BLaER1 (cell line): Measurements from ENCODE around the gene IL19.

Source experiments
- H3K27ac ChIP-seq: shearing (Covaris generic); formaldehyde crosslinking; 2 replicates; pipeline ENCODE4 v1.8.1; 2022
- H3K27me3 ChIP-seq: shearing (Covaris generic); formaldehyde crosslinking; 2 replicates; pipeline ENCODE4 v1.8.1; 2022
- H3K36me3 ChIP-seq: shearing (Covaris generic); formaldehyde crosslinking; 2 replicates; pipeline ENCODE4 v1.8.1; 2022
- H3K4me1 ChIP-seq: shearing (Covaris generic); formaldehyde crosslinking; 2 replicates; pipeline ENCODE4 v1.8.1; 2022
- H3K4me2 ChIP-seq: shearing (Covaris generic); formaldehyde crosslinking; 2 replicates; pipeline ENCODE4 v1.8.1; 2022
- H3K4me3 ChIP-seq: shearing (Covaris generic); formaldehyde crosslinking; 2 replicates; pipeline ENCODE4 v1.8.1; 2022
- H3K9ac ChIP-seq: shearing (Covaris generic); formaldehyde crosslinking; 2 replicates; pipeline ENCODE4 v1.8.1; 2022
- H3K9me3 ChIP-seq: shearing (Covaris generic); formaldehyde crosslinking; 2 replicates; pipeline ENCODE4 v1.8.1; 2022
- H4K20me1 ChIP-seq: shearing (Covaris generic); formaldehyde crosslinking; 2 replicates; pipeline ENCODE4 v1.8.1; 2022
- Cebpa-rat ChIP-seq: shearing (Covaris generic); IDR thresholded peaks from 2 replicates; pipeline ENCODE4 v1.8.1; 2022

Gene IL19

GRCh38 chr1:206808615-206809014, 38.0 kb downstream of the IL19 start:
- H4K20me1 ChIP-seq = no peaks in the 10 kb centered on the region
- no peak overlapping the region for H3K4me3 ChIP-seq
- peaks cover 28% of the 10 kb centered on the region for H3K9me3 ChIP-seq
- no peak overlapping the region for H3K4me2 ChIP-seq
- H3K36me3 ChIP-seq = no peaks in the 10 kb centered on the region
- H3K27me3 ChIP-seq = no peaks in the 10 kb centered on the region
- no peak overlapping the region for H3K27ac ChIP-seq
- TF ChIP-seq Cebpa-rat = no peak
- H3K9ac ChIP-seq = no peak overlapping the region
- H3K4me1 ChIP-seq = peaks cover 31% of the 10 kb centered on the region

- H3K9ac ChIP-seq = no peak overlapping the region
- H4K20me1 ChIP-seq = no peaks in the 10 kb centered on the region
- TF ChIP-seq Cebpa-rat = no peak
- no peaks in the 10 kb centered on the region for H3K27me3 ChIP-seq
- peaks cover 35% of the 10 kb centered on the region for H3K4me1 ChIP-seq
- no peak overlapping the region for H3K4me2 ChIP-seq
- no peaks in the 10 kb centered on the region for H3K36me3 ChIP-seq
- H3K4me3 ChIP-seq = no peak overlapping the region
- H3K27ac ChIP-seq = no peak overlapping the region
- H3K9me3 ChIP-seq = peaks cover 28% of the 10 kb centered on the region
Measured at GRCh38 chr1:206809504-206810084, 39.0 kb downstream of the IL19 start.

GRCh38 chr1:206812471-206812870, 41.9 kb downstream of the IL19 start:
- Histone ChIP-seq H3K4me3 (no peak overlapping the region), H3K4me2 (no peak overlapping the region), H4K20me1 (no peaks in the 10 kb centered on the region), H3K9me3 (peaks cover 28% of the 10 kb centered on the region), H3K36me3 (no peaks in the 10 kb centered on the region), H3K9ac (no peak overlapping the region), H3K4me1 (peaks cover 55% of the 10 kb centered on the region), H3K27ac (no peak overlapping the region), H3K27me3 (no peaks in the 10 kb centered on the region)
- TF ChIP-seq Cebpa-rat = no peak

- Histone ChIP-seq H3K9me3 (peaks cover 28% of the 10 kb centered on the region), H3K27ac (no peak overlapping the region), H3K4me3 (no peak overlapping the region), H3K9ac (no peak overlapping the region), H3K4me2 (peak overlapping the region; percentile 73), H3K27me3 (no peaks in the 10 kb centered on the region), H3K36me3 (no peaks in the 10 kb centered on the region), H4K20me1 (no peaks in the 10 kb centered on the region), H3K4me1 (peaks cover 44% of the 10 kb centered on the region)
- TF ChIP-seq Cebpa-rat = no peak
Measured at GRCh38 chr1:206814716-206815341, 44.3 kb downstream of the IL19 start.

- Histone ChIP-seq H3K27ac (no peak overlapping the region), H3K9ac (no peak overlapping the region), H3K4me3 (no peak overlapping the region), H3K4me2 (peak overlapping the region; percentile 25), H3K36me3 (no peaks in the 10 kb centered on the region), H3K9me3 (peaks cover 16% of the 10 kb centered on the region), H3K4me1 (peaks cover 44% of the 10 kb centered on the region), H3K27me3 (no peaks in the 10 kb centered on the region), H4K20me1 (no peaks in the 10 kb centered on the region)
- TF ChIP-seq Cebpa-rat = no peak
Measured at GRCh38 chr1:206816390-206817287, 46.1 kb downstream of the IL19 start.

GRCh38 chr1:206821493-206821892, 50.9 kb downstream of the IL19 start:
- H3K9ac ChIP-seq = no peak overlapping the region
- no peak overlapping the region for H3K27ac ChIP-seq
- TF ChIP-seq Cebpa-rat = no peak
- no peaks in the 10 kb centered on the region for H3K9me3 ChIP-seq
- H3K4me2 ChIP-seq = no peak overlapping the region
- peaks cover 38% of the 10 kb centered on the region for H3K4me1 ChIP-seq
- H3K4me3 ChIP-seq = no peak overlapping the region
- no peaks in the 10 kb centered on the region for H3K27me3 ChIP-seq
- no peaks in the 10 kb centered on the region for H3K36me3 ChIP-seq
- no peaks in the 10 kb centered on the region for H4K20me1 ChIP-seq

- no peak for TF ChIP-seq Cebpa-rat
- Histone ChIP-seq H3K36me3 (no peaks in the 10 kb centered on the region), H3K4me2 (peak overlapping the region; percentile 66), H3K9me3 (no peaks in the 10 kb centered on the region), H3K4me3 (no peak overlapping the region), H4K20me1 (no peaks in the 10 kb centered on the region), H3K4me1 (peaks cover 45% of the 10 kb centered on the region), H3K27me3 (no peaks in the 10 kb centered on the region), H3K9ac (no peak overlapping the region), H3K27ac (peak overlapping the region; percentile 39; the same call in 1 of the 2 replicates)
Measured at GRCh38 chr1:206823727-206824126, 53.2 kb downstream of the IL19 start.

GRCh38 chr1:206824331-206824730, 53.8 kb downstream of the IL19 start:
- Histone ChIP-seq H3K9me3 (no peaks in the 10 kb centered on the region), H3K9ac (no peak overlapping the region), H3K4me1 (peaks cover 51% of the 10 kb centered on the region), H3K27ac (peak overlapping the region; percentile 39; the same call in 1 of the 2 replicates), H3K36me3 (no peaks in the 10 kb centered on the region), H3K4me2 (peak overlapping the region; percentile 66), H4K20me1 (no peaks in the 10 kb centered on the region), H3K27me3 (no peaks in the 10 kb centered on the region), H3K4me3 (no peak overlapping the region)
- no peak for TF ChIP-seq Cebpa-rat

- H4K20me1 ChIP-seq = no peaks in the 10 kb centered on the region
- no peak overlapping the region for H3K4me3 ChIP-seq
- no peak for TF ChIP-seq Cebpa-rat
- no peaks in the 10 kb centered on the region for H3K27me3 ChIP-seq
- H3K36me3 ChIP-seq = no peaks in the 10 kb centered on the region
- H3K9ac ChIP-seq = no peak overlapping the region
- H3K4me1 ChIP-seq = peaks cover 69% of the 10 kb centered on the region
- H3K9me3 ChIP-seq = no peaks in the 10 kb centered on the region
- no peak overlapping the region; the same call in 1 of the 2 replicates for H3K27ac ChIP-seq
- H3K4me2 ChIP-seq = peak overlapping the region; percentile 51
Measured at GRCh38 chr1:206826394-206826793, 55.8 kb downstream of the IL19 start.

- no peaks in the 10 kb centered on the region for H4K20me1 ChIP-seq
- TF ChIP-seq Cebpa-rat = no peak
- no peak overlapping the region for H3K4me3 ChIP-seq
- peak overlapping the region; percentile 74; the same call in 1 of the 2 replicates for H3K4me2 ChIP-seq
- H3K9ac ChIP-seq = no peak overlapping the region
- H3K27me3 ChIP-seq = no peaks in the 10 kb centered on the region
- H3K36me3 ChIP-seq = no peaks in the 10 kb centered on the region
- H3K4me1 ChIP-seq = peaks cover 86% of the 10 kb centered on the region
- no peak overlapping the region for H3K27ac ChIP-seq
- H3K9me3 ChIP-seq = no peaks in the 10 kb centered on the region
Measured at GRCh38 chr1:206828061-206828460, 57.5 kb downstream of the IL19 start.
